ENCODE data around the gene TYMS.

DNA sequence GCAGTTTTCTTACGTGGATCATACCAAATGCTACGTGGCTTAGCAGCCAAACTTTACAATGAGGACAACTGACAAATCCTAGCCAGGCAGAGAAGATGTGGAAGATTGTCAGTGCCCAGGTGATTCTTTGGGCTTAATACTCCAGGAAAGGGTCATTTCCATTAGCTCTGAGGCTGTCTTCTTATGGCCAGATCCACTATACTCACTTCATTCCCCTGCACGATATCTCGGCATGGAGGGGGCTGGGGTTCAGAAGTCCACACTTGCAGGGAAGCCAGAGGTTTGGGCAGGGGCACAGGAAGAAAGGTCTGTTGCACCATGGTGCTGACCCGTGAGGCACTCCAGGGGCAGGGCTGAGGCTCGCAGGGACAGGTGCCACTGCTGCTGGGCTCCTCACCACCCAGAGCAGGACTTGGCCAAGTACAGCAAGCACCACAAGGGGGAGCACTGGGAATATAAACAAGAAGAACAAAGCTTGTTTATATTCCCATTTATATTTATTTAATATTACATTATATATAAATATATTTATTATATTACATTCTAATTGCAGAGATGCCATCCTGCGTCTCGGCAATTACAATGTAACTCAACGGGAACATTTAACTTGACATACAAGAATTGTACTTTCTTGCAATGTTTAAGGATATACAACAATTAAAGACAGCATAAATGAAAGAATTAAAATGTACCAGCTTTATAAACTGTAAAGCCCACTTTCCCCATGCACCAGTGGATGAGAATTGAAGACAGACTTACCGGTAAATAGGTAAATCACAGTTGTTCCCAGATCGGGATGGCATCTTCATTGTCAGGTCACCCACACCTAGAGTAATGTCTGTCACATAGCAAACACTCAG lies 33.5 kb upstream of the TYMS start:
- TF ChIP-seq POLR2A (IDR thresholded peaks at IDR 0.05) (no peak), POLR2AphosphoS5 (IDR thresholded peaks at IDR 0.05) (no peak)
- TF ChIP-seq, protein P1, sequence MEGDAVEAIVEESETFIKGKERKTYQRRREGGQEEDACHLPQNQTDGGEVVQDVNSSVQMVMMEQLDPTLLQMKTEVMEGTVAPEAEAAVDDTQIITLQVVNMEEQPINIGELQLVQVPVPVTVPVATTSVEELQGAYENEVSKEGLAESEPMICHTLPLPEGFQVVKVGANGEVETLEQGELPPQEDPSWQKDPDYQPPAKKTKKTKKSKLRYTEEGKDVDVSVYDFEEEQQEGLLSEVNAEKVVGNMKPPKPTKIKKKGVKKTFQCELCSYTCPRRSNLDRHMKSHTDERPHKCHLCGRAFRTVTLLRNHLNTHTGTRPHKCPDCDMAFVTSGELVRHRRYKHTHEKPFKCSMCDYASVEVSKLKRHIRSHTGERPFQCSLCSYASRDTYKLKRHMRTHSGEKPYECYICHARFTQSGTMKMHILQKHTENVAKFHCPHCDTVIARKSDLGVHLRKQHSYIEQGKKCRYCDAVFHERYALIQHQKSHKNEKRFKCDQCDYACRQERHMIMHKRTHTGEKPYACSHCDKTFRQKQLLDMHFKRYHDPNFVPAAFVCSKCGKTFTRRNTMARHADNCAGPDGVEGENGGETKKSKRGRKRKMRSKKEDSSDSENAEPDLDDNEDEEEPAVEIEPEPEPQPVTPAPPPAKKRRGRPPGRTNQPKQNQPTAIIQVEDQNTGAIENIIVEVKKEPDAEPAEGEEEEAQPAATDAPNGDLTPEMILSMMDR (IDR thresholded peaks at IDR 0.05 in 8 of 11, conservative IDR thresholded peaks at IDR 0.05 in 3 of 11), result peak in 10 of 11 experiments; percentile 14 to 81 (median 63)
